T-helper 2 cell (primary cell): ENCODE results near the gene MLLT1.
A peak's percentile ranks its signal among the peaks of the same experiment; 100 is the strongest.

ENCODE experiments used
- DNase-seq, 5 experiments: peaks; one replicate each; pipeline versions ENCODE4 v3.0.0 to v3.0.0-alpha.2; 2012 to 2022

MLLT1 gene

GRCh38 chr19:6204866-6205723 is 74.7 kb downstream of the MLLT1 start:
- DNase-seq, result no peak

- no peak for DNase-seq
Measured at GRCh38 chr19:6204212-6204611, 75.6 kb downstream of the MLLT1 start.

- DNase-seq, result peak; percentile 98 to 100 (median 99)
Measured at GRCh38 chr19:6199240-6199994, 80.4 kb downstream of the MLLT1 start.

GRCh38 chr19:6198896-6199239 is 80.9 kb downstream of the MLLT1 start:
- no peak for DNase-seq

- no peak for DNase-seq
Measured at GRCh38 chr19:6196361-6196760, 83.4 kb downstream of the MLLT1 start.

- DNase-seq, result no peak
Measured at GRCh38 chr19:6188811-6189210, 91.0 kb downstream of the MLLT1 start.

- DNase-seq, result no peak
Measured at GRCh38 chr19:6187374-6187773, 92.4 kb downstream of the MLLT1 start.

- DNase-seq, result no peak
Measured at GRCh38 chr19:6185835-6186834, 93.6 kb downstream of the MLLT1 start.

- no peak for DNase-seq
Measured at GRCh38 chr19:6185093-6185834, 94.5 kb downstream of the MLLT1 start.

- DNase-seq, result no peak
Measured at GRCh38 chr19:6181119-6181518, 98.7 kb downstream of the MLLT1 start.

- no peak for DNase-seq
Measured at GRCh38 chr19:6173190-6173589, 106.6 kb downstream of the MLLT1 start.

- DNase-seq, result no peak
Measured at GRCh38 chr19:6172074-6172863, 107.5 kb downstream of the MLLT1 start.

- DNase-seq, result no peak
Measured at GRCh38 chr19:6167115-6167514, 112.7 kb downstream of the MLLT1 start.

- DNase-seq, result no peak
Measured at GRCh38 chr19:6164906-6165531, 114.8 kb downstream of the MLLT1 start.

- peak in 3 of 5 experiments; percentile 48 to 90 (median 83) for DNase-seq
Measured at GRCh38 chr19:6161271-6161850, 118.4 kb downstream of the MLLT1 start.
